Activated naive CD8-positive, alpha-beta T cell treated with anti-CD3 and anti-CD28 coated beads, Interleukin-2, amount 50 U/mL, for 16 hours (primary cell): Measurements from ENCODE around the gene BPI.
"Not testable (repeated sequence)": the region's sequence is repeated elsewhere in the genome, so short reads cannot be mapped to it uniquely, and the experiment has no call there.

Source experiments
- DNase-seq: peaks from one replicate; pipeline ENCODE4 v3.0.0-alpha.2; 2020; ENCODE audit warnings: low read depth, low spot score

The BPI gene

DNA sequence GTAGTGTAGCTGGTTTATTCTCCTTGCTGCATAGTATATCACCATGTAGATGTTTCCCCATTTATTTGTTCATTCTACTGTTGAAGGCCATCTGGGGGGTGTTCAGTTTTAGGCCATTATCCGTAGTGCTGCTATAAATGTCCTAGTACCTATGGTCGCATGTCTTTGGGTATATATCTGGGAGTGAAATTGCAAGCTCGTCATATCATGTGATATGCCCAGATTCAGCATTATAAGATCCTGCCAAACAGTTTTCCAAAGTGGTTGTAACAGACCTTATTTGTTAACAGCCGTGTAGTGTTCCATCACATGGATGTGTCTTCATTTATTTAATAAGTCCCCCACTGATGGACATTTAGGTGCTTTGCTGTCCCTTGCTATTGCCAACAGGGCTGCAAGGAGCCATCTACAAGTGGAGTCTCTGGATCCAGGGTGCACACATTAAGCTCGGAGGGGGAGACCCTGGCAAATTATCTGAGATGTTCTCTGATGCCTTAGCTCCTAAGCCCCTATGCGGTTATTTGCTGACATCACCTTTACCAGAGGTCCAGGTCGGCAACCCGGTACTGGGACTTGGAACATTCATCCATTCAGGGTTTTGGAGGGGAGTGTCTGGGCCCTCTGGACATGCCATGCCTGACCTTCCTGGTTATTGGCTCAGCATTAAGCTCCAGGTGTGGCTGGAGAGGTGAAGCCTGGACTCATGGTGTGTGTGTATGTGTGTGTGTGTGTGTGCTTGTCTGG lies 59.2 kb downstream of the BPI start:
- no peak for DNase-seq

DNA sequence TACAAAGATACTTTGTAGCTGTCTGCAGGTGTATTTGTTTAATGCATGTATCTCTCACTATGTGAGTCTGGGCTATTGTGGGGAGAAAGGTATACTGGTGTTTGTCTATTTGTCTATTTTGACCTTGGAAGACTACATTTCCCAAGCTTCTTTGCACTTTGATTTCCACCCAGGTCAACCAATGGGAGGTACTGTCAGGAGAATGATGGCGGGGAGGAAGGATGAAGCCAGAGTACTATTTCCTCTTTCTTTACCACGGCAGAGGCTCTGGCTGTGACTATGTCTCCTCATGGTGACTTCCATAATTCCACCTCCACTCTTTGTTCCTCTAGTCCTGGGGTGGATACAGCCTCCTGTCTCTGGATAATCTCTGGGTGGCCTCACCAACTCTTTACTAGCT lies 65.4 kb downstream of the BPI start:
- no peak for DNase-seq

DNA sequence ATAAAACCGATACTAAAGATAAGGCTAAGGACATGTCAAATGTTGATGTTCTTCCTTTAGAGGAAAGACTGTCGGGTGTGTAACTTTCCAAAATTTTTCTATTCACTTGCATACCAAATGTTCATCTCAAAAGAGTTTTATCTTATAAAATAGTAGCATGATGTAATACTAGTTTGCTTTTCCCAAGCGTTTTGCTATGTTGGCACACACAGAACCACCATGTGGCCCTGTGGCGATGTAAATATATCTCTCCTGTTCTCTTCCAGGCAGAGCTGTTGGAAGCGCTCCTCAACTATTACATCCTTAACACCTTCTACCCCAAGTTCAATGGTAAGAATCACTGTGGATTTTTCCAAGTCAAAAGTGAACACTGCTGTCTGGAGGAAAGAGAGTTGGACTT lies 68.8 kb downstream of the BPI start:
- DNase-seq = no peak

DNA sequence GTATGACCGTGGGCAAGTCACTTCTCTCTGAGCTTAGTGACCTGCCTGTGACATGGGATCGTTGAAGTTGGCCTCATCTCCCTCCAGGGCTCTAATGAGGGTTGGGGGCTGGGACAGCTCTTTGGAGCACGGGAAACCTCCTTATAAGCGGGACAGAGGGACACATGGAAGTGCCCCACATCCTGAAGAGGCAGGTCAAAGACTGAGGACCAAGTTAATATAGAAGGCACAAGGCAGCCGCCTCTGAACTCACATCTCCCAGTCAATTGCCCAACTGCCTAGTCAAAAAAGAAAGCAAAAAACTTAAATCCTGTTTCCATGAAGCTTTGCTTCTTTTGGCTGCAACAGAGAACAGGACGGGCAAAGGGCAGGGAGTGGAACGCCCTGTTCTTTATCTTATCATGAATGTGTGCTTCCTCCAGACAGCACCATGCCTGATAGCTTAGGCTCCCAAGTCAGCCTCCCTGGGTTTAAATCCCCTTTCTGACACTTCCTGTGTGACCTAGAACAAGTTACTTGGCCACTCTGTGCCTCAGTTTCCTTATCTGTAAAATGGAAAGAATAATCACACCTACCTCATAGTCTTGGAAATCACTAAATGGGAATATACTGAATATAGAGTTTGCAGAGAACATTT lies 69.4 kb downstream of the BPI start:
- no peak for DNase-seq

DNA sequence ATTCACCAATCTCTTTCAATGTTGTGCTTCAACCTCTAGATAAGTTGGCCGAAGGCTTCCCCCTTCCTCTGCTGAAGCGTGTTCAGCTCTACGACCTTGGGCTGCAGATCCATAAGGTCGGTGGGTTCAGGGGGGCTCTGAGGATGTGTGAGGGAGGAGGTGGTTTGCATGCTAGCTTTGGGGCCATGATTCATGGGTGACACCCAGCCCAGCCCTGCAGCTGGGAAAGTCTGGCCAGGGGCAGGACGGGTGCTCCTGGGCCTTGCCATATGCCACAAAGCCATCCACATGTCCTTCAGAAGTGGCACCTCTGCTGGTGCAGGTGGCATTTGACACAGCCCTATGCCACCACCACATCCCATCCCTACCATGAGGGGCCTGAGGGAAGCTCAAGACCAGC lies 69.9 kb downstream of the BPI start:
- no peak for DNase-seq

DNA sequence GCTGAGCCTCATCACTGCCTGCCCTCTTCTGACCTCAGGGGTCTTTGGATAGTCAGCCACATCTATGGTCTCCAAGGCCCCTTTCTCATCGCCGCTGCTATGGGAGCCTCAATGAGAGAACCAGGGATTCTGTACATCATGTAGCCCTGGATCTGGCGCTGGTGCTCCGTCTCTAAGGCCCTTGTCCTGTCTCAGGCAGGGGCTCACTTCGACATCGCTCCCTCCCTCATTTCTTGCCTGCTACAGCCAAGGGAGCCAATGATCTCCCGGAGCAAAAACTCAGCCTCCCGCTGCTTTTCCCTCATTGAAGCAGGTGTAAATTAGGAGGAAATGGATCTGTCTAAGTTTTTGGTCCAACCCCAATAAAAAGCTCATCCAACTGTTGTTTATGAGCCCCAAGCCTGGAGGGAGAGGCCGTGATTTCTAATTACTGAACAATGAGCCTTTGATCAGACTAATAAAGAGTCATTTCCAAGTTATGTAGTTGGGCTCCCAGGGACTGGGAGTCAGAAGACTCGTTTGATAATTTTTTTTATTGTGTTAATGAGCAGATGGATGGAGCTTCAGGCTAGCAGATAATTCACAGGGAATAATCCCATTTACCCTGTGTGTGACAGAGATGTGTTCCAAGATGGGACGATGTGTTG lies 73.2 kb downstream of the BPI start:
- no peak for DNase-seq

DNA sequence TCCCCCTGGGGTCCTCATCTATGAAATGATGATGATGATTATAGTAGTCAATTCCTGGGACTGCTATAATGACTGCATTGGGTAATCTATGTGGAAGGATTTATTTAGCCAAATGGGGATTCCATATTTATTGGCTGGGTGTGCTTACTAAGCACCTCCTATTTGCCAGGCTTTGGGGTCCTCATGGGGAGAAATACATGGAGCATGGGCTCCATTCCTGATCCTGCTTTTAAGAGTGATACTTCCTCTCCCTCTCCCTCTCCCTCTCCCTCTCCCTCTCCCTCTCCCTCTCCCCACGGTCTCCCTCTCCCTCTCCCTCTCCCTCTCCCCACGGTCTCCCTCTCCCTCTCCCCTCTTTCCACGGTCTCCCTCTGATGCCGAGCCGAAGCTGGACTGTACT lies 73.9 kb downstream of the BPI start:
- DNase-seq = not testable (repeated sequence)

DNA sequence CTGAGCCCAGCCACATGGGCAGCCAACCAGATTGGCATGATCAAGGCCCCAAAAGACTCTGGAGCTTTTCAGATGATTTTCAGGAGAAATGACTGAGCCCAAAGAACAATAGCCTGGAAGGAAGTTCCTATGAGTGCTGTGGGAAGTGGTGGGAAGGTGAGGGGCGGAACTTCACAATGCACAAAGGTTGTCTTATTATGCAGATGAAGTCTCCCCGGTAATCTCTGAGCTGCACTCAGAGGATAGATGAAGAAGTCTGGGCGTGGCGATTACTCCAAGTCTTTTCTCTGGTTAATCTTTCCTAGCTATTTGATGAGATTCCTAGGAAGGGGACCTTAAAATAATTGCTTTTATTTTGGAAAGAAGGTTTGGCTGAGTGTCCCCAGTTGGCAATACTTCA lies 79.2 kb downstream of the BPI start:
- DNase-seq = no peak

DNA sequence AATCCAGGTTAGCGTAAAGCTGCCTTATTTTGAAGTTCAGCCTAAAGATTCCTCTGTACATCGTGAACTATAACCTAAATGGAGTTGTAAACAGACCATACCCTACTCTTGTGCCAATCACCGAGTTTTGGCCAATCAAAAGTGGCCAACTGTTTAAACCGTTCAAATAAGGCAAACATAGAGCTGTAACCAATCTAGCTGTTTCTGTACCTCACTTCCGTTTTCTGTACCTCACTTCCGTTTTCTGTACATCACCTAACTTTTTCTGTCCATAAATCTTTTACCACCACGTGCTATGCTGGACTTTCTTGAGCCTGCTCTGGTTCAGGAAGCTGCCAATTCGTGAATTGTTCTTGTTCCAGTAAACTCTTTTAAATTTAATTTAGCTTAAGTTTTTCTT lies 82.0 kb downstream of the BPI start:
- DNase-seq = no peak

DNA sequence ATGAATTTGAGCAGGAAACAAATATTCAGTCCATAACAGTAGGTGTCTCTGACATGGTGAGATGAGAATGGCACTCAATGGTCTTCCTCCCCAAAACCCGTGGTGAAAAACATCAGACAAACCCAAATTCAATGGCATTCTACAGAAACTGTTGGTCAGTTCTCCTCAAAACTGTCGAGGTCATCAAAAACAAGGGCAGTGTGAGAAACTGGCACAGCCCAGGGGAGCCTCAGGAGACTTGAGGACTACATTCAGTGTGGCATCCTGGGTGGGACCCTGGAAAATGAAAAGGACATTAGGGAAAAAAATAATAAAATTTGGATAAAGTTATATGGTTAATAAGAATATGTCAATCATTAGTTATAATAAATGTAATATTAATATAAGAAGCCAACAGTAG lies 82.9 kb downstream of the BPI start:
- DNase-seq = no peak
